Measurements from ENCODE around the gene ZNF213.
"Not testable (repeated sequence)": the region's sequence is repeated elsewhere in the genome, so short reads cannot be mapped to it uniquely, and the experiment has no call there.

The ZNF213 gene

GRCh38 chr16:3135126-3135715 lies 392 bp downstream of the ZNF213 start:
- H3K4me3 ChIP-seq (ENCODE audit: low read length), result peak overlapping the region; percentile 84
- no peak for TF ChIP-seq CTCF (conservative IDR thresholded peaks at IDR 0.05; ENCODE audit: low read length)
- DNase-seq (ENCODE audit: low read depth), result no peak

- no peak for TF ChIP-seq CTCF (conservative IDR thresholded peaks at IDR 0.05; ENCODE audit: low read length)
- H3K4me3 ChIP-seq (ENCODE audit: low read length), result no peak overlapping the region
- no peak for DNase-seq (ENCODE audit: low read depth)
Measured at GRCh38 chr16:3137267-3137666, 2.4 kb downstream of the ZNF213 start.

GRCh38 chr16:3138342-3138741 lies 3.5 kb downstream of the ZNF213 start:
- no peak overlapping the region for H3K4me3 ChIP-seq (ENCODE audit: low read length)
- no peak for TF ChIP-seq CTCF (conservative IDR thresholded peaks at IDR 0.05; ENCODE audit: low read length)
- DNase-seq (ENCODE audit: low read depth), result no peak

GRCh38 chr16:3138823-3139426 lies 4.1 kb downstream of the ZNF213 start:
- no peak overlapping the region for H3K4me3 ChIP-seq (ENCODE audit: low read length)

GRCh38 chr16:3139561-3139960 lies 4.7 kb downstream of the ZNF213 start:
- H3K4me3 ChIP-seq (ENCODE audit: low read length); DNase-seq (ENCODE audit: low read depth): not testable (repeated sequence)

More at GRCh38 chr16:3138823-3139426, 4.1 kb downstream of the ZNF213 start:
- no peak for DNase-seq (ENCODE audit: low read depth)
- TF ChIP-seq CTCF (conservative IDR thresholded peaks at IDR 0.05; ENCODE audit: low read length), result no peak

GRCh38 chr16:3140603-3141427 lies 6.0 kb downstream of the ZNF213 start:
- TF ChIP-seq CTCF (conservative IDR thresholded peaks at IDR 0.05; ENCODE audit: low read length), result no peak
- DNase-seq (ENCODE audit: low read depth), result no peak
- no peak overlapping the region for H3K4me3 ChIP-seq (ENCODE audit: low read length)

- no peak overlapping the region for H3K4me3 ChIP-seq (ENCODE audit: low read length)
- no peak for DNase-seq (ENCODE audit: low read depth)
- no peak for TF ChIP-seq CTCF (conservative IDR thresholded peaks at IDR 0.05; ENCODE audit: low read length)
Measured at GRCh38 chr16:3141781-3142311, 7.0 kb downstream of the ZNF213 start.
